NCI-H82 treated with DMSO at 0.1 percent for 48 hours (cell line): ENCODE results near the gene MRC2.

ENCODE experiments used
- DNase-seq: peaks from one replicate; lab custom pipeline; 2025; ENCODE audit not compliant: unreplicated experiment; lab: John Stamatoyannopoulos, UW

Gene MRC2

GRCh38 chr17:62696256-62696655 is 68.8 kb downstream of the MRC2 start:
- DNase-seq, result no peak

- DNase-seq, result no peak
Observed at GRCh38 chr17:62696726-62697490, 69.4 kb downstream of the MRC2 start.

- peak; percentile 23 for DNase-seq
Observed at GRCh38 chr17:62698459-62698858, 71.0 kb downstream of the MRC2 start.

GRCh38 chr17:62700964-62701705 is 73.7 kb downstream of the MRC2 start:
- DNase-seq, result no peak

GRCh38 chr17:62701706-62702085 is 74.2 kb downstream of the MRC2 start:
- DNase-seq, result no peak

- DNase-seq, result no peak
Observed at GRCh38 chr17:62702746-62703260, 75.3 kb downstream of the MRC2 start.

GRCh38 chr17:62703261-62703775 is 75.8 kb downstream of the MRC2 start:
- DNase-seq, result no peak

GRCh38 chr17:62703776-62704380 is 76.4 kb downstream of the MRC2 start:
- peak; percentile 36 for DNase-seq

GRCh38 chr17:62704381-62704971 is 77.0 kb downstream of the MRC2 start:
- no peak for DNase-seq

- DNase-seq, result no peak
Observed at GRCh38 chr17:62705156-62705777, 77.8 kb downstream of the MRC2 start.

- no peak for DNase-seq
Observed at GRCh38 chr17:62705778-62706597, 78.5 kb downstream of the MRC2 start.

GRCh38 chr17:62706598-62707424 is 79.3 kb downstream of the MRC2 start:
- no peak for DNase-seq

GRCh38 chr17:62707425-62707739 is 79.9 kb downstream of the MRC2 start:
- no peak for DNase-seq

GRCh38 chr17:62708587-62708986 is 81.1 kb downstream of the MRC2 start:
- no peak for DNase-seq

- DNase-seq, result no peak
Observed at GRCh38 chr17:62712171-62712581, 84.7 kb downstream of the MRC2 start.

- no peak for DNase-seq
Observed at GRCh38 chr17:62713086-62713881, 85.8 kb downstream of the MRC2 start.

- DNase-seq, result no peak
Observed at GRCh38 chr17:62714016-62714777, 86.7 kb downstream of the MRC2 start.
